Nephron (organoid): ENCODE measurements around the gene DCTD.

Experiments
- H3K27ac Mint-ChIP-seq, 3 experiments: 2 replicates each; pipeline ENCODE4 v1.8.0; 2020; ENCODE audit warnings: mixed read lengths in 3 of 3, mild to moderate bottlenecking in 2 of 3, moderate library complexity in 1 of 3
- H3K27me3 Mint-ChIP-seq: 2 replicates; pipeline ENCODE4 v1.8.0; 2021; ENCODE audit warnings: low read depth, mild to moderate bottlenecking, moderate library complexity, mixed read lengths
- H3K36me3 Mint-ChIP-seq: 2 replicates; pipeline ENCODE4 v1.8.0; 2020; ENCODE audit warnings: low read depth, mixed read lengths
- H3K4me1 Mint-ChIP-seq: 2 replicates; pipeline ENCODE4 v1.8.0; 2020; ENCODE audit warnings: mixed read lengths
- H3K4me3 Mint-ChIP-seq, 3 experiments: 2 replicates each; pipeline ENCODE4 v1.8.0; 2020; ENCODE audit warnings: mild to moderate bottlenecking in 3 of 3, mixed read lengths in 3 of 3, moderate library complexity in 2 of 3
- H3K9me3 Mint-ChIP-seq: 2 replicates; pipeline ENCODE4 v1.8.0; 2020; ENCODE audit warnings: mixed read lengths
- CTCF ChIP-seq, 3 experiments: fragments of 200-600 bp; sonication (generic); IDR thresholded peaks; one replicate each; pipeline ENCODE4 v1.5.0; 2021; ENCODE audit warnings: antibody characterized with exemption in 3 of 3; ENCODE audit not compliant: unreplicated experiment in 3 of 3

DCTD gene

GRCh38 chr4:182873726-182874125, 43.5 kb downstream of the DCTD start:
- Mint-ChIP-seq H3K27ac (peak overlapping the region in 2 of 3 experiments; percentile 20 to 66), H3K4me1 (peaks cover 21% of the 10 kb centered on the region), H3K4me3 (peak overlapping the region in 1 of 3 experiments; percentile 49), H3K9me3 (no peaks in the 10 kb centered on the region), H3K27me3 (peaks cover 64% of the 10 kb centered on the region), H3K36me3 (peaks cover 7% of the 10 kb centered on the region)
- TF ChIP-seq CTCF (IDR thresholded peaks at IDR 0.05; ENCODE audit: unreplicated experiment in 3 of 3), result no peak

- Mint-ChIP-seq H3K27me3 (peaks cover 64% of the 10 kb centered on the region), H3K36me3 (peaks cover 7% of the 10 kb centered on the region), H3K4me3 (no peak overlapping the region), H3K9me3 (no peaks in the 10 kb centered on the region), H3K27ac (no peak overlapping the region), H3K4me1 (peaks cover 25% of the 10 kb centered on the region)
- TF ChIP-seq CTCF (IDR thresholded peaks at IDR 0.05; ENCODE audit: unreplicated experiment in 3 of 3), result no peak
These were observed 43.9 kb downstream of the DCTD start for GRCh38 chr4:182873289-182873688.

- Mint-ChIP-seq H3K36me3 (peaks cover 6% of the 10 kb centered on the region), H3K27me3 (peaks cover 61% of the 10 kb centered on the region), H3K4me1 (peaks cover 26% of the 10 kb centered on the region), H3K4me3 (no peak overlapping the region), H3K27ac (no peak overlapping the region), H3K9me3 (no peaks in the 10 kb centered on the region)
- no peak for TF ChIP-seq CTCF (IDR thresholded peaks at IDR 0.05; ENCODE audit: unreplicated experiment in 3 of 3)
These were observed 44.3 kb downstream of the DCTD start for GRCh38 chr4:182872886-182873285.

GRCh38 chr4:182871616-182872015, 45.6 kb downstream of the DCTD start:
- peaks cover 56% of the 10 kb centered on the region for H3K27me3 Mint-ChIP-seq
- no peak overlapping the region for H3K4me3 Mint-ChIP-seq
- H3K36me3 Mint-ChIP-seq, result peaks cover 3% of the 10 kb centered on the region
- TF ChIP-seq CTCF (IDR thresholded peaks at IDR 0.05; ENCODE audit: unreplicated experiment in 3 of 3), result no peak
- peaks cover 34% of the 10 kb centered on the region for H3K4me1 Mint-ChIP-seq
- no peaks in the 10 kb centered on the region for H3K9me3 Mint-ChIP-seq
- H3K27ac Mint-ChIP-seq, result peak overlapping the region in 1 of 3 experiments; percentile 43

GRCh38 chr4:182869697-182870096, 47.5 kb downstream of the DCTD start:
- Mint-ChIP-seq H3K4me1 (peaks cover 33% of the 10 kb centered on the region), H3K9me3 (no peaks in the 10 kb centered on the region), H3K36me3 (peaks cover 3% of the 10 kb centered on the region), H3K27me3 (peaks cover 48% of the 10 kb centered on the region), H3K27ac (no peak overlapping the region), H3K4me3 (no peak overlapping the region)
- TF ChIP-seq CTCF (IDR thresholded peaks at IDR 0.05; ENCODE audit: unreplicated experiment in 3 of 3), result no peak

- no peak for TF ChIP-seq CTCF (IDR thresholded peaks at IDR 0.05; ENCODE audit: unreplicated experiment in 3 of 3)
- Mint-ChIP-seq H3K4me3 (peak overlapping the region in 1 of 3 experiments; percentile 3), H3K36me3 (peaks cover 3% of the 10 kb centered on the region), H3K27me3 (peaks cover 45% of the 10 kb centered on the region), H3K4me1 (peaks cover 33% of the 10 kb centered on the region), H3K27ac (peak overlapping the region; percentile 18 to 57 (median 33)), H3K9me3 (no peaks in the 10 kb centered on the region)
These were observed 50.4 kb downstream of the DCTD start for GRCh38 chr4:182866746-182867145.
